H1 (cell line): Measurements from ENCODE around the gene LRBA.

Experiments used
- ATF2 ChIP-seq: IDR thresholded peaks from 2 replicates; pipeline ENCODE4 v1.6.1; 2012; ENCODE audit warnings: low read length, inconsistent platforms
- BRCA1 ChIP-seq: IDR thresholded peaks from 2 replicates; pipeline ENCODE4 v1.6.1; 2012; ENCODE audit warnings: low read depth, low read length, improper control_type of control experiment
- CTCF ChIP-seq, 3 experiments: IDR thresholded peaks; 1 replicate in 2 of 3; 2 replicates in 1 of 3; pipeline versions ENCODE4 v1.5.1 to v1.6.1; 2011; ENCODE audit warnings: low read length in 3 of 3, mild to moderate bottlenecking in 3 of 3, inconsistent platforms in 2 of 3, low read depth in 1 of 3, moderate library complexity in 1 of 3; ENCODE audit not compliant: insufficient read depth in 1 of 3; ENCODE audit errors: control extremely low read depth in 1 of 3
- POLR2AphosphoS5 ChIP-seq: IDR thresholded peaks from 2 replicates; pipeline ENCODE4 v1.6.1; 2011; ENCODE audit warnings: low read depth, low read length

- TF ChIP-seq POLR2AphosphoS5 (no peak), CTCF (IDR thresholded peaks at IDR 0.05; ENCODE audit: control extremely low read depth in 1 of 3, insufficient read depth in 1 of 3, low read depth in 1 of 3, low read length in 3 of 3) (no peak), BRCA1 (no peak), ATF2 (no peak)
These were observed 504.8 kb downstream of the LRBA start for GRCh38 chr4:150510176-150510865.
